ENCODE measurements around the gene CLK1. TPM values are rescaled to one million over a fixed set of nuclear protein-coding genes. Genes with fewer than 3 reads are reported as not detected.

Gene CLK1
- total and polyA plus RNA-seq, 2 of the 13 experiments (the other 11 are each of a cell fraction or from before 2014, with no cell fraction given): 66.6 to 101 TPM

DNA sequence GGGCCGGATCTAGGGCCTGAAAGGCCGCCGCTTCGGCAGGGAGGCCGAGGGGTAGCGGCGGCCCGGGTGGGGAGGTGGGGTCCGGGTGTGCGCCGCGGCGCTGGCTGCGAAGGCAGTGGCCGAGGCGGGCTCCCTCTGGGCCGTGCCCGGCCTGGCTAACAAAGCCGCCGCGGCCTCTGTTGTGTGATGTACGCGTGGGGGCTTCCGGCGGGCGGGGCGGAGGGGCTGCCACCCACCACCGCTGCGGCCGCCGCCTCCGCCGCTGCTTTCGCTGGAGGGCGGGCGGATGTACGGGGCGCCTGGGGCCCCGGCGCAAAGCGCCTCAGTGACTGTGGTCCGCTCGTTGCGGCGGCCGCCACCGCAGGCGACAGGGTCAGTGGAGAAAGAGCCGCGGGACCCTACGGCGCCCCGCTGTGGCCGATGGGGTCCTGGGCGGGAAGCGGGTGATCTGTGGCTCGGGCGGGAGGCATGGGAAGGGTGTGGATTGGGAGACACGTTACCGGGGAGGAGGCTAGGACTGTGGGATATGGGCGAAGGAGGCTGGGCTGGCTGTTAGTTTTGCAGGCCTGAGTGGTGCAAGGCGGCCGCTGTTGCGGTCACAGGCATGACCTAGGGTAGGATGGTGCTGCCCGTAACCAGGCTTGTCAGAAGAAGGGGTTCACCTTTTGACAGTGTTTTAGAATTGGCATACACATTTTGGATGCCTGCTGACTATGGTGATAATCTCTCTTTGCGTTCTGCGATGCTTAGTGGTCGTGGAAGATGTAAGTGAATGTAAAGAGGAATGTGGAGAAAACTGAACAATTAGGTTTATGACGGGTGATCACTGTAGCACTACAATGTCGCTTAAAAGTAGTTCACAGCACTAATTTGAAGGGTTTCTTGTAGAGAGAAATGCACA is 52.1 kb downstream of the CLK1 start (continued):
- TF ChIP-seq, protein P1, sequence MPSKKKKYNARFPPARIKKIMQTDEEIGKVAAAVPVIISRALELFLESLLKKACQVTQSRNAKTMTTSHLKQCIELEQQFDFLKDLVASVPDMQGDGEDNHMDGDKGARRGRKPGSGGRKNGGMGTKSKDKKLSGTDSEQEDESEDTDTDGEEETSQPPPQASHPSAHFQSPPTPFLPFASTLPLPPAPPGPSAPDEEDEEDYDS (CRISPR knock-in tag; IDR thresholded peaks at IDR 0.05): peak; percentile 39; the same call in 1 of the 2 replicates
- TF ChIP-seq YEATS4 (CRISPR knock-in tag; IDR thresholded peaks at IDR 0.05; ENCODE audit: borderline replicate concordance): no peak; the same call in 1 of the 2 replicates
- 0 out of 2 replicates have a peak, but pooled peaks have one; percentile 60 for TF ChIP-seq PCBP1 (IDR thresholded peaks at IDR 0.05; ENCODE audit: borderline replicate concordance, low read depth, low read length)
- TF ChIP-seq GABPA (IDR thresholded peaks at IDR 0.05; ENCODE audit: low read depth, low read length): 0 out of 2 replicates have a peak, but pooled peaks have one; percentile 26
- peak; percentile 59 for TF ChIP-seq GABPA (CRISPR knock-in tag; IDR thresholded peaks at IDR 0.05; ENCODE audit: low read depth)
- TF ChIP-seq CHD4 (IDR thresholded peaks at IDR 0.05; ENCODE audit: borderline replicate concordance, low read length): no peak
- no peak for TF ChIP-seq NR2F6 (IDR thresholded peaks at IDR 0.05)
- peak; percentile 61 for TF ChIP-seq NR2F6 (CRISPR knock-in tag; IDR thresholded peaks at IDR 0.05)
- TF ChIP-seq, protein P2, sequence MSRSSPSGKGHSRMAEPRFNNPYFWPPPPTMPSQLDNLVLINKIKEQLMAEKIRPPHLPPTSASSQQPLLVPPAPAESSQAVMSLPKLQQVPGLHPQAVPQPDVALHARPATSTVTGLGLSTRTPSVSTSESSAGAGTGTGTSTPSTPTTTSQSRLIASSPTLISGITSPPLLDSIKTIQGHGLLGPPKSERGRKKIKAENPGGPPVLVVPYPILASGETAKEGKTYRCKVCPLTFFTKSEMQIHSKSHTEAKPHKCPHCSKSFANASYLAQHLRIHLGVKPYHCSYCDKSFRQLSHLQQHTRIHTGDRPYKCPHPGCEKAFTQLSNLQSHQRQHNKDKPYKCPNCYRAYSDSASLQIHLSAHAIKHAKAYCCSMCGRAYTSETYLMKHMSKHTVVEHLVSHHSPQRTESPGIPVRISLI (CRISPR knock-in tag; IDR thresholded peaks at IDR 0.05; ENCODE audit: borderline replicate concordance): 0 out of 2 replicates have a peak, but pooled peaks have one; percentile 27
- TF ChIP-seq ZNF607 (CRISPR knock-in tag; IDR thresholded peaks at IDR 0.05; ENCODE audit: borderline replicate concordance): peak; percentile 9; the same call in 1 of the 2 replicates
- no peak for TF ChIP-seq MAFG (CRISPR knock-in tag; IDR thresholded peaks at IDR 0.05)
- TF ChIP-seq, protein P3, sequence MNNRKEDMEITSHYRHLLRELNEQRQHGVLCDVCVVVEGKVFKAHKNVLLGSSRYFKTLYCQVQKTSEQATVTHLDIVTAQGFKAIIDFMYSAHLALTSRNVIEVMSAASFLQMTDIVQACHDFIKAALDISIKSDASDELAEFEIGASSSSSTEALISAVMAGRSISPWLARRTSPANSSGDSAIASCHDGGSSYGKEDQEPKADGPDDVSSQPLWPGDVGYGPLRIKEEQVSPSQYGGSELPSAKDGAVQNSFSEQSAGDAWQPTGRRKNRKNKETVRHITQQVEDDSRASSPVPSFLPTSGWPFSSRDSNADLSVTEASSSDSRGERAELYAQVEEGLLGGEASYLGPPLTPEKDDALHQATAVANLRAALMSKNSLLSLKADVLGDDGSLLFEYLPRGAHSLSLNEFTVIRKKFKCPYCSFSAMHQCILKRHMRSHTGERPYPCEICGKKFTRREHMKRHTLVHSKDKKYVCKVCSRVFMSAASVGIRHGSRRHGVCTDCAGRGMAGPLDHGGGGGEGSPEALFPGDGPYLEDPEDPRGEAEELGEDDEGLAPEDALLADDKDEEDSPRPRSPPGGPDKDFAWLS (CRISPR knock-in tag; IDR thresholded peaks at IDR 0.05; ENCODE audit: borderline replicate concordance): no peak; the same call in 1 of the 2 replicates
- TF ChIP-seq PRMT3 (CRISPR knock-in tag; IDR thresholded peaks at IDR 0.05; ENCODE audit: borderline replicate concordance, low read depth): no peak
- no peak; the same call in 1 of the 2 replicates for TF ChIP-seq ZNF563 (CRISPR knock-in tag; IDR thresholded peaks at IDR 0.05)
- TF ChIP-seq ZNF44 (CRISPR knock-in tag; IDR thresholded peaks at IDR 0.05): 0 out of 2 replicates have a peak, but pooled peaks have one; percentile 47
- TF ChIP-seq SMARCC2 (IDR thresholded peaks at IDR 0.05): no peak
- no peak for TF ChIP-seq RFXAP (CRISPR knock-in tag; IDR thresholded peaks at IDR 0.05; ENCODE audit: borderline replicate concordance)
- no peak for TF ChIP-seq ZNF660 (CRISPR knock-in tag; IDR thresholded peaks at IDR 0.05; ENCODE audit: borderline replicate concordance, low read depth)
- TF ChIP-seq, protein P4, sequence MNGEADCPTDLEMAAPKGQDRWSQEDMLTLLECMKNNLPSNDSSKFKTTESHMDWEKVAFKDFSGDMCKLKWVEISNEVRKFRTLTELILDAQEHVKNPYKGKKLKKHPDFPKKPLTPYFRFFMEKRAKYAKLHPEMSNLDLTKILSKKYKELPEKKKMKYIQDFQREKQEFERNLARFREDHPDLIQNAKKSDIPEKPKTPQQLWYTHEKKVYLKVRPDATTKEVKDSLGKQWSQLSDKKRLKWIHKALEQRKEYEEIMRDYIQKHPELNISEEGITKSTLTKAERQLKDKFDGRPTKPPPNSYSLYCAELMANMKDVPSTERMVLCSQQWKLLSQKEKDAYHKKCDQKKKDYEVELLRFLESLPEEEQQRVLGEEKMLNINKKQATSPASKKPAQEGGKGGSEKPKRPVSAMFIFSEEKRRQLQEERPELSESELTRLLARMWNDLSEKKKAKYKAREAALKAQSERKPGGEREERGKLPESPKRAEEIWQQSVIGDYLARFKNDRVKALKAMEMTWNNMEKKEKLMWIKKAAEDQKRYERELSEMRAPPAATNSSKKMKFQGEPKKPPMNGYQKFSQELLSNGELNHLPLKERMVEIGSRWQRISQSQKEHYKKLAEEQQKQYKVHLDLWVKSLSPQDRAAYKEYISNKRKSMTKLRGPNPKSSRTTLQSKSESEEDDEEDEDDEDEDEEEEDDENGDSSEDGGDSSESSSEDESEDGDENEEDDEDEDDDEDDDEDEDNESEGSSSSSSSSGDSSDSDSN (CRISPR knock-in tag; IDR thresholded peaks at IDR 0.05): peak; percentile 96
- no peak for TF ChIP-seq NFE2 (CRISPR knock-in tag; IDR thresholded peaks at IDR 0.05)
- TF ChIP-seq NR2C2 (CRISPR knock-in tag; IDR thresholded peaks at IDR 0.05; ENCODE audit: borderline replicate concordance): no peak; the same call in 1 of the 2 replicates
- no peak for TF ChIP-seq CREM (IDR thresholded peaks at IDR 0.05)
- TF ChIP-seq CREM (CRISPR knock-in tag; IDR thresholded peaks at IDR 0.05): no peak
- TF ChIP-seq IRF2 (CRISPR knock-in tag; IDR thresholded peaks at IDR 0.05): 0 out of 2 replicates have a peak, but pooled peaks have one; percentile 20
- TF ChIP-seq ARNT2 (CRISPR knock-in tag; IDR thresholded peaks at IDR 0.05; ENCODE audit: low read depth): no peak
